OCI-M1 (cell line): ENCODE measurements around the gene DNAJC6.
A peak's percentile ranks its signal among the peaks of the same experiment; 100 is the strongest.

ENCODE experiments used
- DNase-seq: peaks from one replicate; lab custom pipeline; 2025; lab: John Stamatoyannopoulos, UW

The DNAJC6 gene

DNA sequence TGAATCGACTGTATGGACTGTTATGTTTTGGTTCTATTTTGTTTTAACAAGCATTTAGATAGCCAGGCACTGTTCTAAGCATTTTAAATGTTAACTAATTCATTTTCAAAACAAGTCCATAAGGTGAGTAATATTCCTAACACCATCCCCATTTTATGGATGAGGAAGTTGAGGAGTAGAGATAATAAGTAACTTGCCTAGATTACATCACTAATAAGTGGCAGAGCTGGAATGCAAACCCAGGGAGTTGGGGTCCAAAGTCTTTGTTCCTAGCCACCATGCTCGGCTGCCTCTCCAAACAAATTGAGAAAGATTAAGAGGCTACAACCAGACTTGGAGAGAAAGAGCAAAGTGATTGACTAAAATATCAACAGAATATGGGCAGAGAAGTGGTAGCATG lies 98.5 kb downstream of the DNAJC6 start:
- DNase-seq: no peak

DNA sequence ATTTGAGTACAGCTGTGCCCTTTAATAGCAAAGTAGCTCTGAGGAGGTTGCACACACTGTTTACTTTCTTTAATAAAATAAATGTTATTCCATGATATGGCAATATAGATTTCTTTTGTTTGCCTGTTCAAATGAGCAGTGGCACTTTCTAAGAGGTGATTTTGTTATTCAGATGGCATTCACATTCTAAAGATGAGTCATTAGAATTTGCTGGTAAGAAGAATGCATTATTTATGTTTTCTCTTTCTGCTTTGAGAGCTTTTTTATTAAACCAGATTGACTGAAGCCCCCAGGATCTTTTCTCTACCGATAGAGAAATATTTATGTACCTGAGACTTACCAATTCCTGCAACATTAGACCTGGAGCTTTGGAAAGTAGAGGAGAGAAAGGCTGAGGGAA lies 100.0 kb downstream of the DNAJC6 start:
- no peak for DNase-seq

DNA sequence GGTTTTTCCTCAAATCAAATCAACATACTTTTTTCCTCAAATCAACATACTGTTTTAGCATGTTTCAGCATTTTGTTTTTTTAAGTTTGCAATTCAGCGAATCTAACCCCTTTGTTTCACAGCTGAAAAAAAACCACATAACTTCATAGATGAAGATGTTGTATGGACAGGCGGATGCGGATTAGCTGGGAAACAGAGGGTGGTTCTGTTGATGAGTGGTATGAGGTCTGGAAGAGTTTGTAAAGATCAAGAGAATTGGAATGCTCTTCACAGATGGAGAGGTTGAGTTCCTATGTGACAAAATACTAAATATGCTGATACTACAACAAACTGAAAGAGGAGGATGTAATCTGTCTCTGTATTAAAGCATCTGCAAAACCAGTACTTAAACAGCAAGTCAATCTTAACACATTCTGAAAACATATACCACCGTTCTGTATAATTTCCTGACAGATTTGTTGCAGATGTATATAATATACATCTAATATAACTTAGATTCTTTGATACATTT lies 100.5 kb downstream of the DNAJC6 start:
- DNase-seq: no peak

DNA sequence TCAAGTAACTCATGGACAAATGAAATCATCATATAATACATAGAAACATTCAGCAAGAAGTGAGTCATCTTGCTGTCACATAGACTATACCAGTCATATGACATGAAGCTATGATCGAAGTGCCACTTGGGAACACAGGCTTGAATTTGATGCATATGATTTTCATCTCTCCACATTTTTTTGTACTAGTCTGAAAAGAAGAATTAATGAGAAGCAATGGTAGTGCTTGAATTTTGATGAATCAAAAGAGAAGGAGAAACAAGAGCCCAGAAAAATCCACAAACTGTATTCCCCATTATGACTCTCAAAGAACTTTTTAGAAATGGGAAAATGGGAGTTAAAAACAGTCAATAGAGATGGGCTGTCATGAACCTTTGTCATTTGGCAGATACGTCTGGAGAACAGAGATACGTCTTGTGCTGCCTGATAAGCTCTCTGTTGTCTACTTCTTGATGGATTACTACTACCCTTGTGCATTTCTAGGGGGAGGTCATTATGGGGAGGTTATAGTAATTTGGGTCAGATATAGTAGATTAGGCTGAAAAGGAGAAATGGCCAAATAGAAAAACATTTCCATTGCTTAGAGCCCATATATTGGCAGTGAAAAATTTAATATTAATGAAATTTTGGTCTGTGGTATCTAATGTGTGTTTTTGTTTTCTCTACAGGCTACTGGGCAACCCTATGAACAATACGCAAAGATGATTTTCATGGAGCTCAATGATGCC lies 103.1 kb downstream of the DNAJC6 start:
- peak; percentile 91 for DNase-seq

DNA sequence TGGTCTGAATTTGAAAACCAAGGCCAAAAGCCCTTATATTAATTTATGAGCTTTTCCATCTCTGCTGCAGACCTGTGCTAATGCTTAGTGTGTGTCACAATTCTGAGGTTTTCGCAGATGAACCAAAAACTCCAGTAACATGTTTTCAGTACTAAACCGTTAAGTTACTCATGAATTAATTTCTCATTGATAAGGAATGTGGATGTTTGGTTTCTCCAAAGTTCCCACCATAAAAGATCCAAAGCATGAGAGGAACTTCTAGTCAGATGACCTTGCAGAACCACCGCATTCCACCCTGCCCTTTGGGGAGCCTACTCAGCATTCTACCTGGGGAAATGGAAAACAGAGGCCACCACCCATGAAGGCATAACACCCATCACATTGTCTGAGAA lies 103.6 kb downstream of the DNAJC6 start:
- DNase-seq: no peak

DNA sequence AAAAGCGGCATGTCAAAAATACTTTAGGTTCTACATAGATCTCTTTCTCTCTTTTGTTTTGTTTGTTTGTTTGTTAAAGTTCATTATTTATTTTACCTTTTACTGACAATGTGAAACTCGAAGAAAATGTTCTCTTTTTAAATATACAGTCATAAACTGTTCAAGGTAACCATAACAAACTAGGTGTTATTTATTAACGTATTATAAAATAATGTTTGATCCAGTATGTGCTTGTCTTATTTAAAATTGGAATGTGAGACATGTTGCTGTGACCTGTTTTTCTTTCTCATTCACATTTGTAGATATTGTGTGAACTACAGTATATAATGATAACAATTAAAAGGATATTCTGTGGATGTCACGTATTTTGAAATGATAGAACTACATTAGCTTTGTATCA lies 105.2 kb downstream of the DNAJC6 start:
- no peak for DNase-seq

DNA sequence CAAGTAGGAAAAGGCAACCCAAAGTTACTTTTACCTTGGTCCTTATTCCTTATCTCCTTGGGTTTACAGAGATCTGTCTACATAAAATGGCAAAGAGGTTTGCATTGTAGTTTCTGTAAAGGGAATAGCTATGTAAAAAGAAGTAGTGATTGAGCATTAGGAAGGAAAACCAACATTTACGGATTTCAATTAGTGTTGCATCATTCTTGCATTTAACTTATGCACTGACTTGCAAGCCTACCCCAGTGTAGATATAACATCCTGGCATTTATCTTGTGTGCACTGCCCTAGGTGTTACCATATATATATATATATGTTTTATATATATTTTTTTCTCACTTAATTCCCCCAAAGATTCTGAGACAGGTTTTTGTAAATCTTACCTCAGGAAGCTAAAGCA lies 107.4 kb downstream of the DNAJC6 start:
- DNase-seq: peak; percentile 38

DNA sequence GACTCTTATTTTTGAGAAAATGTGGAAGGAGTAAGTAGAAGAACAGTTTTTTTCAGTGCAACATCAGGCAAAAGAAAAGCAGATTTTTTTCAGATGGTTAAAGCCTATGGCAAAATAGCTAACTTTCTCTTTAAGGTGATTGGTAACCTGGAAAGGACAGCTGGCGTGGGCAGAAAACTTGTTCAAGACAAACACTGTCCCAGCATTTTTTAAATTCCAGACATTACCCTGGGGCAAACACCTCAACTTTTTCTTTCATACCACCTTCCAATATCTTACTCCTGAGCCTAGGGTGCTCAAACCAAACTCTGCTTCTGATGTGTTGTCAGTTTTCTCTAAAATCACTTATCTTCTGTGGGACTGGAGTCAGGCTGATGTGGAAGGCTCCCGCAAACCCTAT lies 108.4 kb downstream of the DNAJC6 start:
- DNase-seq: no peak

DNA sequence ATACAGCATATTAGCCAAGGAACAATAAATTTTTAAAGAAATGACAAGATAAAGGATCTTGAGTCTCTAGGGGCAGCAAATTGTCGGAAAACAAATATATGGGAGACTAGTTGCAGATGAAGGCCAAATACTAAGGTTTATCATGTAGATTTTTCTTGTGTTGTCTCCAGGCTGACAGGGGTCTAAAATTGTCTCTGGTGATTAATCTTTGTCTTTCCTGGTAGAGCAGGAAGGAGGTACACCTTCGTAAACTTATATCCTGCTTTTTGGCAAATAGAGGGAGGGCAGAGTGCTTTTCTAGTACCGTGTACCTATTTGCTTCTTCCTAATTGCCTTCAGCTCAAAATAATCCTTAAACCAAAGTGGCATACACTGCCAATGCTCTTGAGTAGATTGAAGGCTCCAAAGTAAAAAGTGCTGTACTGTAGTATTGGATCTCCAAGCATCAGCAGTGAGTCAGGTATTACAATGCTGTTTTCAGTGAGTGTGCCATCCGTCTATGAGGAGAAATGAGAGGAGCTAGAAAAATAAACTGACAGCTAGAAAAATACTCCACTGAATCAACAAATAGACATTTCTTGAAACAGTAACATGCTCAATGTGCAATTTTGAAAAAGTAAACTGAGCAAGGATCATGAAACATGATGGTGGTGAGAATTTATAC lies 109.3 kb downstream of the DNAJC6 start:
- DNase-seq: peak; percentile 56

DNA sequence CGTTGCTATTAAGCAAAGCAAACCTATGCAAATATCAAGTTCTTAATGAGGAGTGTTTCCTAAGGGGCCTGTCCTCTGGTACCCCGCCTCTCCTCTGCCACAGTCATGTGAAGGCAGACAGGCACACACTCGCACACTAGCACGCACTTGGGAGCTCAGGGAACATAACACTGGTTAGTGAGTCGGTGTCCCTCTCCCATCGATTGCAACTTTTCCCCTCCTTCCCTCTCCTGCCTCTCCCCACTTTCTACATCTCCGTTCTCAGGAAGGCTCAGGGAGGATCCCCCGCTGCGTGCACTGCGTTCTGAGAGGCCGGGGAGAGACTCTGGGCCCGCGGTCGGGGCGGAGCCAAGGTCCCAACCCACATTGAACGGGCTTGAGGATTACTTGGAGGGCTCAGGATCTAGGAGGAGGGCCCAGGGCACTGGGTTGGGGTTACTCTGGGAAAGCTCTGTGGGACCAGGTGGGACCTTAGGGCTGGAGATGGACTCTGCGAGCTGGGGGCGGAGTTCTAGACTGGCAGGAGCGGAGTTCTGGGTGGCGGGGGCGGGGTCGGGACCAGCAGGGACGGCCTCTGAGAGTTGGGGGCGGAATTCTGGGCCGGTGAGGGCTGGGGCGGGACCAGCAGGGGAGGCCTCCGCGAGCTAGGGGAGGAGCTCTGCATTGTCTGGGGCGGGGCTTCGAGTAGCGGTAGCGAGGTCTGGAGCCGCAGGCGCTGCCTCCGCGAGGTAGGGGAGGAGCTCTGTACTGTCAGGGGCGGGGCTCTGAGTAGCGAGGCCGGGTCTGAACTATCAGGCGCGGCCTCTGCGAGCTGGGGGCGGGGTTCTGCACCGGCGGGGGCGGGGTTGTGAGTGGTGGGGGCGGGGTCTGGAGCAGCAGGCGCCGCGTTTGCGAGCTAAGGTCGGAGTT lies 110.6 kb downstream of the DNAJC6 start:
- DNase-seq: peak; percentile 99

DNA sequence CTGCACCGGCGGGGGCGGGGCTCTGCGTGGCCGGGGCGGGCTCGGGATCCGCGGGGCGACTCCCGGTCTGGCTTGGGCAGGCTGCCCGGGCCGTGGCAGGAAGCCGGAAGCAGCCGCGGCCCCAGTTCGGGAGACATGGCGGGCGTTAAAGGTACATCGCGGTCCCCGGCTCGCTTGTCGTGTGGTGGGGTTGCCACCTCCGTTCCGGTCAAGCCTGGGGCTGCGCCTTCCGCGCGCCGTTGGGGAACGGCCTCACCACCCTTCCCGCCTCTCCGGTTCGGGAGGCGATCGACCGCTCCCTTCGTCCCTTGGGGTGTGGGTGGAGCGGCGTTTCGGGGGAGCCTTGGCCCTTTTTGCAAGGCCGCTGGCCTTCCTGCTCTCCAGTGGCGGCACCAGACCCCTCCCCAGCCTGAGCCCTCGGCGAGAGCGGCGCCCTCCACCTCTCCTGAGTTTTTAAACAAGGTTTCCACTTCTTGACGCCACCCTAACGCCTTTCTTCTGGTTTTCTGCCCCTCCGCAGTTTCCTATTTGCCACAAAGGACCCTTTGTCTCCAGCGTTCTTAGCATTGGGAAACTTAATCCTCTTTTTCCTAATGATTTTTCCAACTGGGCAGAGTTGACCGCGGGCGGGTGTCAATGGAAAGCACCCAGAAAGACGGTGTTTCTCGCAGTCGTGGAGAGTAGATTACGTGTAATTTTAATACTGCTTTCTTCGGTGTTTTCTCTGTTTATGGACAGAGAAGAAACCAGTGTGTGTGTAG lies 111.4 kb downstream of the DNAJC6 start, which contains the start of the genes LEPR and LEPROT:
Gene LEPR (plus strand): TSS at position 79 of the 761 bp plus-strand sequence. CDS start 144,898 bp downstream, outside the sequence.
Gene LEPROT (plus strand): TSS at position 79 of the 761 bp plus-strand sequence. CDS start 57 bp downstream, at position 136.
- DNase-seq: peak; percentile 86

DNA sequence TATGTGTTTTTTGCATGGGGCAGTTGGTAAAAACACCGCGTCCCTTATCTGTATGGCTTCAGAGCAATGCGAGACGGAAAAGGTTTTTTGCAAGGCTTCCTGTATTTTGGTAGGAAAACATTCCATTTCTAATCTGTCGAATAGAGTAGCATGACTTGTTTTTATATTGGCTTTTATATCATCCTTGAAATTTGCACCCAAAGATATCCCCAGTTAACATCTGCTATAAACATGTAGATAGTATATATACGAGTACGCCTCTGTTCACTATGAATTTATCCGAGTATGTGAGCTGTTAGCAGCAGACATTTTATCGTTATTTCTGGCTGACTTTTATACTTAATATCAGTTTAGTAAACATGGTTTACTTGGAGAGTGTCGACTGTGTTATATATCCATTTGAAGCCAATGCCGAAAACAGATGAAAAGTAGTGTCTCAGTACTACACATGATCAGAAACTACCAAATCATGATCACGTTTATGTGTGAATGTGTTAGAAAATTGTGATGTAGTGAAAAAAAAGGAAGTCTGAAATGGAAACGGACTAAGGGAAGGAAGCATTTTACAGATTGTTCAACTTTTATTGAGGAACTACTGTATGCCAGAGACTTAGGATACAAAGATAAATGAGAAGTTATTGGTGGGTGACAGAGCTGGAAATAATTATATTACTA lies 112.1 kb downstream of the DNAJC6 start:
- DNase-seq: peak; percentile 75

DNA sequence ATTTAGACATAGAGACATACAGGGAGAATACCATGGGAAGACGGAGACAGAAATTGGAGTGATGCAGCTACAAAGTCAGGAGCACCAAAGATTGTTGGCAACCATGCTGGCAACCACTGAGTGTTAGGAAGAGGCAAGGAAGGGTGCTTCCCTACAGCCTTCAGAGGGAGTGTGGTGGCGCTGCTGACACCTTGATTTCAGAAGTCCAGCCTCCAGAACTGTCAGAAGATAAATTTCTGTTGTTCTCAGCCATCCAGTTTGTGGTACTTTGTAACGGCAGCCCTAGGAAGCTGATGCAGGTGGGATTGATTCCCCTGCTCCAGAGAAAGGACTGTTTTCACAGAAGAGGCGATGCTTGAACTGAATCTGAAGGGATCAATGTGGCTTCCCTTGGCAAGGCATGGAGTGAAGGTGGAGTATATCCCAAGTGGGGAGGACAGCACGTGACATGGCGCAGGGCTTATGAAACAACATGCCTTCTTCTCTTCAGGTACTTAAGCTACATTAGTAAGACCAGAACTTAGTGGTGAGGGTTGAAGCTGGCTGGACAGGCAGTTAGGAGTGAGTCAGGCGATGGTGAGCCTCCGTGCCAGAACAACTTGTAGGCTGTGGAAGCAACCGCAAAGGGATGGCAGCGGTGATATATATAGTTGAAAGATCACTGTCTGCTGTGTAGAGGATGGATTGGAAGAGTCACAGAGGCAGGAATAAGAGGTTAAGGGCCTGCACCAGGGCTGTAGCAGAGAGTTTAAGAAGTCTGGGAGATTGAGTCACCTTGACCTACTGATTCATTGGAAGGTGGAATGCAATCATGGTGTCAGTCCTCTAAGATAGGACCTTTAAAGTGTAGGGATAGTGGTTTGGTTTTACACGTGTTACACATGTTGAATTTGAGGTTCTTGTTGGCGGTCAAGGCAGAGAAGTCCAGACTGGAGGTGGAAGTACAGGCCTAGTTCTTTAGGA lies 113.2 kb downstream of the DNAJC6 start:
- DNase-seq: peak; percentile 44

DNA sequence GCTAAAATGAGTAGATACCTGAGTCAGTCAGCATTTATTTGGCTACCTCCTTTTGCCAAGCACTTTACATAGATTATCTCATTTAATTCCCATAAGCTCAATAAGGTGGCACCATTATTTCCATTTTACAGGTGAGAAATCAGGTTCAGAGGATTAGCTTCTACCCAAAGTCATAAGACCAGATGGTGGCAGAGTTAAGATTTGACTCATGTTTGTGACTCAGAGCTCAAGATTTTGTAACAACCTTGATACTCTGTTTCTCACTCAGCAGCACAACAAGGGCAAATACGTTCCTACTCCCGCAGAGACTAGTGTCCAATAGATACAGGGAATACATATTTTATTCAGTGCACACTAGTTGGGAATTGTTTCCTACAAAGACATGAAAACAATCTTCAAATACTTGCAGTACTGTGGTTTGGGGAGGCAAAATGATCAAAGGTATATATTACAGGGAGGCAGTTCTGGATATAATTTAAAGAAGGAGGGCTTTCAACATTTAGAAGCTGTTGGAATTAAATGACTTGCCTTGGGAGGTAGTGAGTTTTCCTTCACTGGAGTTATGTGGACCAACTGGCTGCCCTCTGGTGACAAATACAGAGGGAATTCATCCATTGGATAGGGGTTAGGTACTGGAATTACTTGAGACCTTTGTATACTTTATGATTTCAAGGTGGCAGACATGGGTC lies 114.7 kb downstream of the DNAJC6 start:
- peak; percentile 26 for DNase-seq

DNA sequence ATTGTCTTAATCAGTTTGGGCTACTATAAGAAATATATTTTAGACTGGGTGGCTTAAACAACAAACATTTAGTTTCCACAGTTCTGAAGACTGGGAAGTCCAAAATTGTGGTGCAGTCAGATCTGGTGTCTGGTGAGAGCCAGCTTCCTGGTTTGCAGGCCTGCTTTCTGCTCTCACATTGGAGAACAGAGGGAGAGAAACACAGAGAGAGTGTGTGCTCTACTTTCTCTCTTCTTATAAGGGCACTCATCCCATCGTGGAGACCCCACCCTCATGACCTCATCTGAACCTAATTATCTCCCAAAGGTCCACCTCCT lies 115.2 kb downstream of the DNAJC6 start:
- no peak for DNase-seq

DNA sequence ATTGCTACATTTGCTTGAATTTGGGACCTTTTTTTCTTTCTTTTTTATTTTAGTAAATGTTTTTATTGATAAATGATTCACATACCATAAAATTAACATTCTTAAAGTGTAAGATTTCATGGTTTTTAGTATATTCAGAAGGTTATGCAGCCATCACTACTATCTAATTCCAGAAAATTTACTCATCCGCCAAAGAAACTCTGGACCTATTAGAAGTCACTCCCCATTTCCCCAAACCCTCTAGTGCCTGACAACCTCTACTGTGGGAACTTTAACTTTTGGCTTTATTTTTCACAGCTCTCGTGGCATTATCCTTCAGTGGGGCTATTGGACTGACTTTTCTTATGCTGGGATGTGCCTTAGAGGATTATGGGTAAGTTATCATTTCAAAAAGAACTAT lies 115.7 kb downstream of the DNAJC6 start:
- no peak for DNase-seq

DNA sequence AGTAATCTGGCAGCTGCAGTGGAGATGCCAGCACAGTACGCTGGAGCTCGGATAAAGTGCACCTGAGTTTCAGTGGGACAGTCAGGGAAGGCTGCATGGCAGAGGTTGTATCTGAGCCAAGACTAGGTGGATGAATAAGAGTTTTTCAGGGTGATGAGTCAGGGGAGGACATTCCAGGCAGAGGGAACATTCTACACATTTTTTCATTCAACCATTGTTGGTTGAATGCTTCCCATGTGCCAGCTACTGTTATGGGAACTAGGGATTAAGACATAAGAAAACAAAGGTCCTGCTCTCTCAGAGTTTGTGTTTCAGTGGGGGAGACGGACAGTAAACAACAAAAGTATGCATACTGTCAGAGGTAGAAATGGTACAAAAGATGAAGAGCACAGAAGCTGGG lies 116.4 kb downstream of the DNAJC6 start:
- DNase-seq: no peak

DNA sequence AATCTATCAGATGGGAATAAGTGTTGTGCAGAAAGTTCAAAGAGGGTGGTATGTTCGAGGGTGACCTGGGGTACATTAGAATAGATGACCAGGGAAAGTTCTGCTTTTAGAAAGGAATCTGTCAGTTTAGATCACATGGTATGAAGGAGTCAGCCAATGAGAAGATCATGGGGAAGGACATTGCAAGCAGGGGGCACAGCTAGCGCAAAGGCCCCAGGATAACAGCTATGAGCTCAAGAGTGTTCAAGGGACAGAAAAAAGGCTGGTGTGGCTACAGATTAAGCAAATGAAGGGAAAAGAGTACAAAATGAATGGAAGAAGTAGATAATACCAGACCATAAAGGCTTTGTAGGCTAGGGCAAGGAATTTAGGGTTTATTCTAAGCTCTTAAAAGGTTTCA lies 119.7 kb downstream of the DNAJC6 start:
- no peak for DNase-seq

DNA sequence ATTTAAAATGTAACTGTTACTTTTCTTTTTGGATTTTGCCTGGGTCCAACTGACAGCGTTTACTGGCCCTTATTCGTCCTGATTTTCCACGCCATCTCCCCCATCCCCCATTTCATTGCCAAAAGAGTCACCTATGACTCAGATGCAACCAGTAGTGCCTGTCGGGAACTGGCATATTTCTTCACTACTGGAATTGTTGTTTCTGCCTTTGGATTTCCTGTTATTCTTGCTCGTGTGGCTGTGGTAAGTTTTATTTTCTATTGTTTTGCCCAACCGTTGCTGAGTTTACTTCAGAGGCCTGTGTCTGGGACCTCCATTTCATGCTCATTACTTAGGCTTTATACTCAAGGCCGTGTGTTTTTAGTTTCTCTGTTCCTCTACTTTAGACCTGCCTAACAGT lies 120.5 kb downstream of the DNAJC6 start:
- no peak for DNase-seq
